GM12801 (cell line): ENCODE data around the gene TGFBR3.

ENCODE experiments used
- TF ChIP-seq, protein P1 (sequence below): IDR thresholded peaks from one replicate; pipeline ENCODE4 v1.5.1; 2011; ENCODE audit warnings: control low read depth; ENCODE audit not compliant: insufficient read length; ENCODE audit errors: extremely low read depth

TGFBR3 gene

DNA sequence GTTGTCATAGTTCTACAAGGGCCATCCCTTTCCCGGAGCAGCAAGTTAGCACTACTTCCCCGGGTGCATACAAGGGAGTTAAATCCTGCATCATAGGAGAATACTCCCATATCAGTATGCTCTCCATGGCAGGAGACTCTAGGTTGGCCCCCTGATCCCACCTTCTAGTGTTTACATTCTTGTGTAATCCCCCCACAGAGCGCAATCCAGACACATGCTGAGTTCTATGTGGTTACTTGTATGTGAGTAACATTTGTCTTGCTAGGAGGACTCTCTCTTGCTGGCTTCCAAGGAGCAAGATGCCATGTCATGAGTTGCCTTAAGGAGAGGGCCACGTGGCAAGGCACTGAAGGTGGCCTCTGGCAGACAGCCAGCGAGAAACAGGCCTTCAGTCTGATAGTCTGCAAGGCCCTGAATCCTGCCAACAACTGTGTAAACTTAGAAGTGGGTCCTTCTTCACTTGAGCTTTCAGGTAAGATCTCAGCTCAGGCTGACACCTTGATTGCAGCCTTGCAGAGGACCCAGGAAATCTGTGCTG is 230.0 kb downstream of the TGFBR3 start:
- TF ChIP-seq, protein P1, sequence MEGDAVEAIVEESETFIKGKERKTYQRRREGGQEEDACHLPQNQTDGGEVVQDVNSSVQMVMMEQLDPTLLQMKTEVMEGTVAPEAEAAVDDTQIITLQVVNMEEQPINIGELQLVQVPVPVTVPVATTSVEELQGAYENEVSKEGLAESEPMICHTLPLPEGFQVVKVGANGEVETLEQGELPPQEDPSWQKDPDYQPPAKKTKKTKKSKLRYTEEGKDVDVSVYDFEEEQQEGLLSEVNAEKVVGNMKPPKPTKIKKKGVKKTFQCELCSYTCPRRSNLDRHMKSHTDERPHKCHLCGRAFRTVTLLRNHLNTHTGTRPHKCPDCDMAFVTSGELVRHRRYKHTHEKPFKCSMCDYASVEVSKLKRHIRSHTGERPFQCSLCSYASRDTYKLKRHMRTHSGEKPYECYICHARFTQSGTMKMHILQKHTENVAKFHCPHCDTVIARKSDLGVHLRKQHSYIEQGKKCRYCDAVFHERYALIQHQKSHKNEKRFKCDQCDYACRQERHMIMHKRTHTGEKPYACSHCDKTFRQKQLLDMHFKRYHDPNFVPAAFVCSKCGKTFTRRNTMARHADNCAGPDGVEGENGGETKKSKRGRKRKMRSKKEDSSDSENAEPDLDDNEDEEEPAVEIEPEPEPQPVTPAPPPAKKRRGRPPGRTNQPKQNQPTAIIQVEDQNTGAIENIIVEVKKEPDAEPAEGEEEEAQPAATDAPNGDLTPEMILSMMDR: no peak

DNA sequence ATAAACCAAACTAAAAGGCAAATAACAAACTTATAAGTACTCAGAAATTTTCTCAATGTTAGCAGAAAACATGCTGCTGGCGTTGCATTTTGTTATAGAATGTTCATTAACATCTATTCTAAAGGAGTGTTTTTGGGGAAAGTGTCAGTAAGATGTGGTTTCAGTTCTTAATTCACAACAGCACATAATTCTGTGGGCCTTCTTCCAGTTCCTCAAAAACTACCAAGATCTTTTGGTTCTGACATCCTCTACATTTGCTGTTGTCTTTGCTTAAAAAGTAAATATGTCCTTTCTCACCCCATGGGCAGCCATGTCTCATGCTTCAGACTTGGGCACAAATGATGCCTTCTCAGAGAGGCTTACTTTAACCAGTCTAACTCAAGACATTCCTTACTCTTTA is 232.8 kb downstream of the TGFBR3 start:
- TF ChIP-seq, protein P1: no peak

DNA sequence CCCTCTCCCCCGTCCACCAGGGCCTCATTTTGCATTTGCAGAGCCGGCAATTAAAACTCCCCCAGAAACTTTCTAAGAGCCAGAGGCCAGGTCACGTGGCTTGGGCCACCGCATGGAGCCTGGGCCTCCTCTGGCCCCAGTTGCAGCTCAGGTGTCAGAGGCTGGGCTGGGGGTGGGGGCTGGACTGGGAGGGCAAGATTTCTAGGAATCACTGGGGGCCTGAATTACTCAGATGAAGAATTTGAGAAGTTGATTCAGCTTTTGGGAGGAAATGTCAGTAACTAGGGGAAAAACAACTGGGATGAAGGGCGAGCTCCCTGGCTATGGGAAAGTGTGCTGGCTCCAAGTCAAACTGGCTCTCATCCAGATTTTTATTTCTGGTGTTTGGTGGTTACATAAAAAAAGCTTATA is 234.3 kb downstream of the TGFBR3 start:
- TF ChIP-seq, protein P1: no peak

DNA sequence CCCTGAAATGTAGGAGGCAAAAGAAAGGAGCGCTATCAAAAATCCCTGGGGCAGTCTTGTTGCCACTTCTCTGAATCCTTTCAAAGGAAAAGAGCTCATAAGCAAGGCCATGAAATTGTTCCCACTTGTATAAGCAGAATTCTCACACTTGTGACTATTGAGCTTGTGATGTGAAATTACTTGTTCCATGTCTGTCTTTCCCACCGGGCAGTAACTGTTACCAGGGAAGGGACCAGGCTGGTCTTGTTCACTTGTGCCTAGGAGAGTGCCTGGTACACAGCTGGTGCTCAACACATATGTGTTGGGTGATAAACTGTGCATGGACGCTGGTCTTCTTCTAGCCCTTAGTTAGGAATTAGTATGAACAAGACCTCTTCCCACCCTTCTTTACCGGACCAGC is 234.7 kb downstream of the TGFBR3 start:
- TF ChIP-seq, protein P1: no peak

DNA sequence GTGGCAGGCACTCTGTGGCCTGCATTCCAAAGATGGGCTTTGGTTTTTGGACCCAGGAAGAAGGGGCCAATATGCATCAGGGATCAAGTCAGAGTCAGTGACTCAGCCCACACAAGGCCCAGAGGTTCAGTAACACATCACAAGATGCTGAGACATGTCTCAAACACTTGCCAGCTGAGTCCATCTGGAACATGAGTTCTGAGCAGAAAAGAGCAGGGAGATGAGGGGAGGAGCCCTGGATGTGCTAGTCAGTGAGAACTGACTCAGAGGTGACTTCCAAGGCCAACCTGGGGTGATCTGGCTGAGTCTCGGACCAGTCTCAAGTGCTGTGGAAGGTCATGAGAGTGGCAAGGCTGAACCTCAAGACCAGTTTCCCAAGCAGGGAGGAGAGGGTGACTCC is 235.2 kb downstream of the TGFBR3 start:
- TF ChIP-seq, protein P1: no peak

DNA sequence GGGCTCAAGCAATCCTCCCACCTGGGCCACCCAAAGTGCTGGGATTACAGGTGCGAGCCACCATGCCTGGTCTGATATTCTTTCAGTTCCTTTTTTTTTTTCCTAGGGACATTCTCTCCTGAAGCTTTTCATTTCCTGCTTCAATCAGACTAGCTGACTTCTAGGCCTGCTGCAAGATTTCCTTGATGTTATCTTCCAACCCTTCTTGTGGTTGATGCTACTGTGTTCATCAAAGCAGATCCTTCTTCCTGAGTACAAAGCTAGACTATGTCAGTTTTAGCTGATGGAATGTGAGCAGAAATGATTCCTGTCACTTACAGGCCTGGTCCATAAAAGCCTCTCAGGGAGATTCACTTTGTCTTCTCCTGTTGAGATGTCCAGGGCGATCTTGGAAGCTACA is 238.9 kb downstream of the TGFBR3 start:
- TF ChIP-seq, protein P1: no peak

DNA sequence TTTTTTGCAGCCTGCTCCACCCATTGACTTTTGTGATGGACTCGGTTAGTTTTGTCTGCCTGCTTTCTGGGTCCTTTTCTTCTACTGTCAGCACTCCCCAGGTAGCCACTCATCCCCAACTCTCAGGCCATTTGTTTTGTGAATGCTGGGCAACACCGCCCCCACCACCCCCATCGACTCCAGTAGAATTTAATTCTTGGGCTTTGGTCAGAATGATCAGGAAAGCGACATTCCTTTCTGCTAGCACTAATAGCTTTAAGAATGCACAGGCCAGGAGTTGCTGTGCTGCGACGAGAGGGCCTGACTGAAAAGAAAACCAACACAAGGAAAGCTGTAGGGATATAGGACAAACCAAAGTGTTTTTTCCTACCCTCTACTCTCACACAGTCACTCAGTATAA is 240.9 kb downstream of the TGFBR3 start:
- TF ChIP-seq, protein P1: no peak
